IPS DF 19.7 (cell line): ENCODE data around the gene IMMP2L.
"Not testable (repeated sequence)": the region's sequence is repeated elsewhere in the genome, so short reads cannot be mapped to it uniquely, and the experiment has no call there.

Source experiments
- DNase-seq: peaks from one replicate; pipeline ENCODE4 v3.0.0-alpha.2; 2013; ENCODE audit warnings: low read depth, low spot score

The IMMP2L gene

GRCh38 chr7:111561904-111562732 is at the start of gene IMMP2L:
IMMP2L (minus strand) TSS chr7:111562492.
- DNase-seq: no peak

DNA sequence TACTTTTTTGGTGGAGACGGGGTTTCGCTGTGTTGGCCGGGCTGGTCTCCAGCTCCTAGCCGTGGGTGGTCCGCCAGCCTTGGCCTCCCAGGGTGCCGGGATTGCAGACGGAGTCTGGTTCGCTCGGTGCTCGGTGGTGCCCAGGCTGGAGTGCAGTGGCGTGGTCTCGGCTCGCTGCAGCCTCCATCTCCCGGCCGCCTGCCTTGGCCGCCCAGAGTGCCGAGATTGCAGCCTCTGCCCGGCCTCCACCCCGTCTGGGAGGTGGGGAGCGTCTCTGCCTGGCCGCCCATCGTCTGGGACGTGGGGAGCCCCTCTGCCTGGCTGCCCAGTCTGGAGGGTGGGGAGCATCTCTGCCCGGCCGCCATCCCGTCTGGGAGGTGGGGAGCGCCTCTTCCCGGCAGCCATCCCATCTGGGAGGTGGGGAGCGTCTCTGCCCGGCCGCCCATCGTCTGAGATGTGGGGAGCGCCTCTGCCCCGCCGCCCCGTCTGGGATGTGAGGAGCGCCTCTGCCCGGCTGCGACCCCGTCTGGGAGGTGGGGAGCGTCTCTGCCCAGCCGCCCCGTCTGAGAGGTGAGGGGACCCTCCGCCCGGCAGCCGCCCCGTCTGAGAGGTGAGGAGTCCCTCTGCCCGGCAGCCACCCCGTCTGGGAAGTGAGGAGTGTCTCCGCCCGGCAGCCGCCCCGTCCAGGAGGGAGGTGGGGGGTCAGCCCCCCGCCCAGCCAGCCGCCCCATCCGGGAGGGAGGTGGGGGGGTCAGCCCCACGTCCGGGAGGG is 47.4 kb upstream of the IMMP2L start:
- DNase-seq: not testable (repeated sequence)

- DNase-seq: no peak
Observed at GRCh38 chr7:111607621-111608020, 45.3 kb upstream of the IMMP2L start.

DNA sequence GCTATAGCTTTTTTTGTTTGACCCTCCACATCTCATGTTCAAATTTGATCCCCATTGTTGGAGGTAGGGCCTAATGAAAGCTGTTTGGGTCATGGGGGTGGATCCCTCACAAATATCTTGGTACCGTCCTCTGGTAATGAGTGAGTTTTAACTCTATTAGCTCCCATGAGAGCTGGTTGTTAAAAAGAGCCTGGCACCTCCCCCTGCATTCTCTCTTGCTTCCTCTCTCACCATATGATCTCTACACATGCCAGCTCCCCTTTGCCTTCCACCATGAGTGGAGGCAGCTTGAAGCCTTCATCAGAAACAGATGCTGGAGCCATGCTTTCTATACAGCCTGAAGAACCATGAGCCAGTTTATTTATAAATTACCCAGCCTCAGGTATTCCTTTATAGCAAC is 43.0 kb upstream of the IMMP2L start:
- no peak for DNase-seq

GRCh38 chr7:111600091-111600490 is 37.8 kb upstream of the IMMP2L start:
- no peak for DNase-seq

DNA sequence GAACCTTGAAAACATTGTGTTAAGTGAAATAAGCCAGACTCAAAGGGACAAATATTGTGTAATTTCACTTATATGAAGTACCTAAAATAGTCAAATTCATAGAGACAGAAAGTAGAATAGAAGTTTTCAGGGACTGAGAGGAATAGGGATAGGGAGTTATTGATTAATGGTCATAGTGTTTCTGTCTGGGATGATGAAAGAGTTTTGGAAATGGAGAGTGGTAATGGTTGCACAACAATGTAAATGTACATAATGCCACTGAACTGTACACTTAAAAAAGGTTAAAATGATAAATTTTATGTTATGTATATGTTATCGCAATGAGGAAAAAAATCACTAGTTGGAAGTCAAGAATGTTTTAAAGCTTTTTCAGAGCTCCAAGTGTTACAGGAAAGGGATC is 33.5 kb upstream of the IMMP2L start:
- DNase-seq: no peak

GRCh38 chr7:111594602-111595001 is 32.3 kb upstream of the IMMP2L start:
- no peak for DNase-seq

DNA sequence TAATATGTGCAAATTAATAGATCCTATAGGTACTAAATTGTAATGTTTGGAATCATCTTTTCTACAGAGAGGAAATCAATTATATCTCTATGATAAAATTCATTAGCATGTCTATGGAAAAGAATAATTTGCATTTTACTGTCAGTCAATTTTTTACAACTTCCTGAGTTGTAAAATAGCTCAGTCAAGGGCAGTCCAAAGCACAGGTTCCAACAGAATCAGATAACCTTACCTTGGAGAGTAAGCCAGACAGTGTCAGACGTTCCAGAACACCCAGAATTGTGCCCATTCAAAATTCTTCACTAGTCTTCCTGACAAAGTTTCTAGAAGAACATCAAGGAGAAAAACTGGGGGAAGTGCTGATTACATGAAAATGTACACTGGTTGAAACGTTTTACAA is 31.1 kb upstream of the IMMP2L start:
- no peak for DNase-seq

DNA sequence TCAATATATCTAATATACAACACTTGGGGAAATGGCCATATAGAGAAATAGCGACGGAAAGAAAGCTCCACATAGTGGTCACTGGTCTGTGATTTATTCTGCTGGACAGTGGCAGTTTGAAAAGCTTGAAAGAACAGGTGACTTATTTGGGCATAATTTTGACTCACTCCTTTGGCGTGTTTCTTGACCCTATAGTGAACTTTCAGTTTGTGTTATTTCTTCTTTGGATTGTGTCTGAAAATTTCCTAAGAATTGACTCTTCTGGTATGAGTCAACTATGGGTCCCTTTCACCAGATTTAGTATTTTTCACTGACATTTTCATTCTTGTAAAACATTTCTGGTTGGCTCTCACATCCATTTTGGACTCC is 25.8 kb upstream of the IMMP2L start:
- no peak for DNase-seq

- DNase-seq: no peak
Observed at GRCh38 chr7:111587410-111588064, 25.2 kb upstream of the IMMP2L start.

DNA sequence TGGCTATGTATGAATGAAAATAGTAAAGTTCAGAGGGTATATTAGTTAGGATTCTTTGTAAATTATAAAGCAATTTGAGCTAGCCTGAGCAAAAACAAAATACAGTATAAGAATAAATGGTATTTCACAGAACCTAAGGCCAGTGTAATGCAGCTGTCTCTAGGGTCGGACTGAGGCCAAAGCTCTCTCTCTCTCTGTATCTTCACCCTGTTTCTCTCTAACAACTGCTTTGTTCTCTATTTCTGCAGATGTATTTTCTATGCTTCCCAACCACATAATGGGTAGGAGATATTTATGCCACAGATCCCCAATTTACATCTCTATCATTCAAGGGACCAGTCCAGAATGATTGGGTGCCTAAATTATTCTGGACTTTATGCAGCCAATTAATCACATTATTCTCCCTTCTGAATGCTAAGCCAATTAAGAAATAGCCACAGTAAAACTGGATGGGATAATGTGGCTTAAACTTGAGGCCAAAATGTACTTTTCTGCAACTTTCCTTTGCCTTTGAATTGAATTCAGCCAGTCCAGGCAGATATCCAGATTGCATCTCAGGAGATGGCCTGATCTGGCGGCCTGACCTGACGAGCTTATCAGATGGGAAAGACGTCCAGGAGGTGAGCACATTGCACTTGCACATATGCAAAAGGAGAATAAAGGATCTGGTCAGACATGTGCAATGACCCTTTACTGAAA is 24.6 kb upstream of the IMMP2L start:
- no peak for DNase-seq

- DNase-seq: not testable (repeated sequence)
Observed at GRCh38 chr7:111581784-111582488, 19.6 kb upstream of the IMMP2L start.

- DNase-seq: not testable (repeated sequence)
Observed at GRCh38 chr7:111581207-111581606, 18.9 kb upstream of the IMMP2L start.

DNA sequence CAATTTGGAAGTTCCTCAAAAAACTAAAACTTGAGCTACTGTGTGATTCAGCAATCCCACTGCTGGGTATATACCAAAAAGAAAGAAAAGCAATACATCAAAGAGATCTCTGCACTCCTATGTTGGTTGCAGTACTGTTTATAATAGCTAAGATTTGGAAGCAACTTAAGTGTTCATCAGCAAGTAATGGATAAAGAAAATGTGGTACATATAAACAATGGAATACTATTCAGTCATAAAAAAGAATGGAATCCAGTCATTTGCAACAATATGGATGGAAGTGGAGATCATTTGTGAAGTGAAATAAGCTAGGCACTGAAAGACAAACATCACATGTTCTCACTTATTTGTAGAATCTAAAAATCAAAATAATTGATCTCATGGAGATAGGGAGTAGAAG is 16.5 kb upstream of the IMMP2L start:
- DNase-seq: no peak

- DNase-seq: no peak
Observed at GRCh38 chr7:111571720-111572119, 9.4 kb upstream of the IMMP2L start.

DNA sequence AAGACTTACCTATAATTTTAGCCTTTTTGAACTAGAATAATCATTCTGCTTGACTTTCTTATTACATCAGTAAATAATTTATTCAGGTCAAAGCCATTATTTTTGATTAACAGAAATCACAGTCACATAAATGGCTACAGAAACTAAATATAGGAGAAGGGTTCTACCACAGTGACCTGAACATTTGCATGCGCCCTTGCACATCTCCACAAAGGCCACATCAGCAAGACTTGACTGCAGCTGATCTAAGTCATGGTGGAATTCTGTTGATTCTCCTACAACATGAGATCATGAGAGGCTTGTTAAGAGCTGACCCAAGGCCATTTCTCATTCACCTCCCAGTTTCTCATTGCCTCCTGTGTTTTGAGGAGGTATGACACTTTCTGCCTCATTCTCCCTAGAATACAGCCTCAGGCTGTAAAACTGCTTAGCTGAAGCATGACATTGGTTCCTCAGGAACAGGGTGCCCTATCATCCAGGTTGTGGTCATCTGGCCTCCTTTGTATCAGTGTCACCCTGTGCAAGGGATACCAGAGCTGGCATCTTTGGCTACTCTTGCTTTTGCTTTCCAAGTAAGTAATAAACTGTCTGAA is 6.7 kb upstream of the IMMP2L start:
- DNase-seq: no peak

GRCh38 chr7:111568419-111568818 is 6.1 kb upstream of the IMMP2L start:
- DNase-seq: no peak

DNA sequence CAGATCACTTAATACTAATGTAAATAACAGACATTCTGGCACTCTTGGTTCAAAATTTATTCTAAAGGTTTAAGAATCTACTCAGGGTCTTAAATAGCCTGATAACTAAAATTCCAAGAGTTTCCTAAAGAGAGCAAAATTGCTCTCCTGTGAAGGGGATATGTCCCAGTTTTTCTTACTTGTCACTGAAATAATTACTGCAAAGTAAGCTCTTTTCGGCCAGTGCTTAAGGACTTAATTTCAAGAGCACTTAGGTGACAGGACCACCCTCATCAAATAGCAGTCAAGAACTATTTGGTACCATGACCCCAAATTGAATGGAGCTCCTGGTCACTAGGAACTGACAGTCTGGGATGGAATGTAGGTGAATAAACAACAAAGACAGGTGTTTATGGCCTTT is 1.8 kb upstream of the IMMP2L start:
- no peak for DNase-seq

- DNase-seq: no peak
Observed at GRCh38 chr7:111561654-111561903, 713 bp downstream of the IMMP2L start.

- DNase-seq: no peak
Observed at GRCh38 chr7:111560773-111561653, 1.3 kb downstream of the IMMP2L start.
